SK-N-SH (cell line): ENCODE measurements around the gene ARHGEF39.
"Not testable (repeated sequence)": the region's sequence is repeated elsewhere in the genome, so short reads cannot be mapped to it uniquely, and the experiment has no call there.

ENCODE experiments used
- EP300 ChIP-seq, 2 experiments: IDR thresholded peaks; 2 replicates each; pipeline versions ENCODE4 v1.4.0 to v1.6.1; 2012; ENCODE audit warnings: borderline replicate concordance in 1 of 2, low read depth in 1 of 2, low read length in 1 of 2
- FOXM1 ChIP-seq: IDR thresholded peaks from 2 replicates; pipeline ENCODE4 v1.4.0; 2012; ENCODE audit warnings: low read depth, mild to moderate bottlenecking
- GATA2 ChIP-seq: sonication (generic); formaldehyde crosslinking; IDR thresholded peaks from 2 replicates; pipeline ENCODE4 v1.5.0; 2020; ENCODE audit warnings: mild to moderate bottlenecking, missing genetic modification reagents
- MXI1 ChIP-seq: IDR thresholded peaks from 2 replicates; pipeline ENCODE4 v1.6.1; 2012; ENCODE audit warnings: mild to moderate bottlenecking, low read depth, low read length, improper control_type of control experiment
- NFIC ChIP-seq: IDR thresholded peaks from 2 replicates; pipeline ENCODE4 v1.4.0; 2012; ENCODE audit warnings: borderline replicate concordance
- POLR2AphosphoS5 ChIP-seq: IDR thresholded peaks from 2 replicates; pipeline ENCODE4 v1.6.1; 2012; ENCODE audit warnings: low read depth, low read length
- RAD21 ChIP-seq: IDR thresholded peaks from 2 replicates; pipeline ENCODE4 v1.6.1; 2012; ENCODE audit warnings: mild to moderate bottlenecking, low read length
- TAF1 ChIP-seq: IDR thresholded peaks from 2 replicates; pipeline ENCODE4 v1.6.1; 2012; ENCODE audit warnings: low read depth, mild to moderate bottlenecking, low read length, moderate library complexity, borderline replicate concordance
- TF ChIP-seq, protein P1 (sequence below): fragments of 200-600 bp; sonication (generic); IDR thresholded peaks from 2 replicates; pipeline ENCODE4 v1.6.1; 2017; ENCODE audit warnings: antibody characterized with exemption, mild to moderate bottlenecking, moderate library complexity
- TF ChIP-seq, protein P2 (sequence below): IDR thresholded peaks from 2 replicates; pipeline ENCODE4; 2012
- TF ChIP-seq, protein P3 (sequence below): IDR thresholded peaks from 2 replicates; pipeline ENCODE4 v1.6.1; 2012; ENCODE audit warnings: mild to moderate bottlenecking, low read depth, low read length, moderate library complexity

DNA sequence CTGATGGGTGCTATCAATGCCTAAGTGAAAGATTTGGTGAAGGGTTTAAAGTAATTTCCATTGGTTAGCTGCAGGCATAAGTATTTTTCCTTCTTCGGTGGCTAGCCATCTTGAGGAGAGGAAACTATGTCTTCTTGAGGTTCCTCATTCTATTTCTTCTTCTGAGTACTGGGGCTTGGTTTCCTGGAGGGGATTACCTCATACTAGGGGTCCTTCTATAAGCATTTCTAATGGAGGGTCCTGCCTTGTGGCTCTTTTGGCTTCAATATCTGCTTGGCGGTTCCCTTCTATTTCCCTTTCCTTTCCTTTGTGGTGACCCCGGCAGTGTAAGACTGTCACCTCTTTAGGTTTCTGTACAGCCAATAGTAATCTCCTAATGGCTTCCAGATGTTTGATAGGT lies 23.5 kb downstream of the ARHGEF39 start:
- not testable (repeated sequence) for TF ChIP-seq TAF1; POLR2AphosphoS5; MXI1; FOXM1; RAD21; GATA2; NFIC; EP300 (IDR thresholded peaks at IDR 0.05; ENCODE audit: borderline replicate concordance in 1 of 2, low read depth in 1 of 2, low read length in 1 of 2)
- TF ChIP-seq, protein P1, sequence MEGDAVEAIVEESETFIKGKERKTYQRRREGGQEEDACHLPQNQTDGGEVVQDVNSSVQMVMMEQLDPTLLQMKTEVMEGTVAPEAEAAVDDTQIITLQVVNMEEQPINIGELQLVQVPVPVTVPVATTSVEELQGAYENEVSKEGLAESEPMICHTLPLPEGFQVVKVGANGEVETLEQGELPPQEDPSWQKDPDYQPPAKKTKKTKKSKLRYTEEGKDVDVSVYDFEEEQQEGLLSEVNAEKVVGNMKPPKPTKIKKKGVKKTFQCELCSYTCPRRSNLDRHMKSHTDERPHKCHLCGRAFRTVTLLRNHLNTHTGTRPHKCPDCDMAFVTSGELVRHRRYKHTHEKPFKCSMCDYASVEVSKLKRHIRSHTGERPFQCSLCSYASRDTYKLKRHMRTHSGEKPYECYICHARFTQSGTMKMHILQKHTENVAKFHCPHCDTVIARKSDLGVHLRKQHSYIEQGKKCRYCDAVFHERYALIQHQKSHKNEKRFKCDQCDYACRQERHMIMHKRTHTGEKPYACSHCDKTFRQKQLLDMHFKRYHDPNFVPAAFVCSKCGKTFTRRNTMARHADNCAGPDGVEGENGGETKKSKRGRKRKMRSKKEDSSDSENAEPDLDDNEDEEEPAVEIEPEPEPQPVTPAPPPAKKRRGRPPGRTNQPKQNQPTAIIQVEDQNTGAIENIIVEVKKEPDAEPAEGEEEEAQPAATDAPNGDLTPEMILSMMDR = not testable (repeated sequence)
- TF ChIP-seq, protein P2, sequence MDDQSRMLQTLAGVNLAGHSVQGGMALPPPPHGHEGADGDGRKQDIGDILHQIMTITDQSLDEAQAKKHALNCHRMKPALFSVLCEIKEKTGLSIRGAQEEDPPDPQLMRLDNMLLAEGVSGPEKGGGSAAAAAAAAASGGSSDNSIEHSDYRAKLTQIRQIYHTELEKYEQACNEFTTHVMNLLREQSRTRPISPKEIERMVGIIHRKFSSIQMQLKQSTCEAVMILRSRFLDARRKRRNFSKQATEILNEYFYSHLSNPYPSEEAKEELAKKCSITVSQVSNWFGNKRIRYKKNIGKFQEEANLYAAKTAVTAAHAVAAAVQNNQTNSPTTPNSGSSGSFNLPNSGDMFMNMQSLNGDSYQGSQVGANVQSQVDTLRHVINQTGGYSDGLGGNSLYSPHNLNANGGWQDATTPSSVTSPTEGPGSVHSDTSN = not testable (repeated sequence)
- TF ChIP-seq, protein P3, sequence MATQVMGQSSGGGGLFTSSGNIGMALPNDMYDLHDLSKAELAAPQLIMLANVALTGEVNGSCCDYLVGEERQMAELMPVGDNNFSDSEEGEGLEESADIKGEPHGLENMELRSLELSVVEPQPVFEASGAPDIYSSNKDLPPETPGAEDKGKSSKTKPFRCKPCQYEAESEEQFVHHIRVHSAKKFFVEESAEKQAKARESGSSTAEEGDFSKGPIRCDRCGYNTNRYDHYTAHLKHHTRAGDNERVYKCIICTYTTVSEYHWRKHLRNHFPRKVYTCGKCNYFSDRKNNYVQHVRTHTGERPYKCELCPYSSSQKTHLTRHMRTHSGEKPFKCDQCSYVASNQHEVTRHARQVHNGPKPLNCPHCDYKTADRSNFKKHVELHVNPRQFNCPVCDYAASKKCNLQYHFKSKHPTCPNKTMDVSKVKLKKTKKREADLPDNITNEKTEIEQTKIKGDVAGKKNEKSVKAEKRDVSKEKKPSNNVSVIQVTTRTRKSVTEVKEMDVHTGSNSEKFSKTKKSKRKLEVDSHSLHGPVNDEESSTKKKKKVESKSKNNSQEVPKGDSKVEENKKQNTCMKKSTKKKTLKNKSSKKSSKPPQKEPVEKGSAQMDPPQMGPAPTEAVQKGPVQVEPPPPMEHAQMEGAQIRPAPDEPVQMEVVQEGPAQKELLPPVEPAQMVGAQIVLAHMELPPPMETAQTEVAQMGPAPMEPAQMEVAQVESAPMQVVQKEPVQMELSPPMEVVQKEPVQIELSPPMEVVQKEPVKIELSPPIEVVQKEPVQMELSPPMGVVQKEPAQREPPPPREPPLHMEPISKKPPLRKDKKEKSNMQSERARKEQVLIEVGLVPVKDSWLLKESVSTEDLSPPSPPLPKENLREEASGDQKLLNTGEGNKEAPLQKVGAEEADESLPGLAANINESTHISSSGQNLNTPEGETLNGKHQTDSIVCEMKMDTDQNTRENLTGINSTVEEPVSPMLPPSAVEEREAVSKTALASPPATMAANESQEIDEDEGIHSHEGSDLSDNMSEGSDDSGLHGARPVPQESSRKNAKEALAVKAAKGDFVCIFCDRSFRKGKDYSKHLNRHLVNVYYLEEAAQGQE = not testable (repeated sequence)
